HG03066 (cell line): Measurements from ENCODE around the gene MROH2A.

Source experiments
- ATAC-seq: cut with Tn5 transposase; IDR thresholded peaks from one replicate; pipeline ENCODE4 v1.9.1; 2021; ENCODE audit warnings: low read depth; ENCODE audit not compliant: unreplicated experiment

Gene MROH2A

DNA sequence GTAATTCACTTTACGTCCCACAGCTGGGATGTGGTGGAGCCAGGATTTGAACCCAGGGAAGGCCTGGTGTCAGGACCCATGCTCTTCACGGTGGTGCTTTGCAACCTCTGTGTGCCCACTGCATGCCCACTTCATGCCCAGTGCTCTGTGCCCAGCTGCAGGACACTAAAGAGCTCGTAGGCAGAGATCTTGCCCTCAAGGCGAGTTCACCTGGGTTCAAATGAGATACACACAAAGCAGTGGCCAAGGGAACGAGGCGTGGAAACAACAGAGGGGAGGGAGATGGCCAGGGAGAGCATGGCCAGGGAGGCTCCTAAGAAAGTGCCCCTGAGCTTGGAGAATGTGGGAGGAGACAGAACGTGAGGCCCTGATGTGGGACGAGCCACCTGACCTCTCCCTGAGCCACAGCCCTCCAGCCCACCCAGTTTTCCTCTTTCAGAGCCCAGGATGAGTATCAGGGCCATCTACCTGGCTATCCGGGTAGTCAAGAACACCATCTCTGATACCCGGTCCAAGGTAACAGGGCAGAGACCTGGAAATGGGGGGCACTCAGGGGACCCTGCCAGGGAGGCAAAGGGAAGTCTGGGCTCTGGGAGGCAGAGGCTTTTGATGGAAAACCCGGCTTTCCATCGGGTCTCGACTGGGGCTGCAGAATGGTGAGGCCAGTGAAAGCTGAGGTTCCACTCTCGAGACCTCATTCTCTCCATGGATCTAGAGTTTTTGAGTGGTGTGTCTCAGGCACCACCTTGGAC lies 20.4 kb downstream of the MROH2A start:
- ATAC-seq: no peak

GRCh38 chr2:233799087-233799665 lies 21.0 kb downstream of the MROH2A start:
- ATAC-seq: no peak

- ATAC-seq: no peak
Measured at GRCh38 chr2:233799716-233800115, 21.6 kb downstream of the MROH2A start.

DNA sequence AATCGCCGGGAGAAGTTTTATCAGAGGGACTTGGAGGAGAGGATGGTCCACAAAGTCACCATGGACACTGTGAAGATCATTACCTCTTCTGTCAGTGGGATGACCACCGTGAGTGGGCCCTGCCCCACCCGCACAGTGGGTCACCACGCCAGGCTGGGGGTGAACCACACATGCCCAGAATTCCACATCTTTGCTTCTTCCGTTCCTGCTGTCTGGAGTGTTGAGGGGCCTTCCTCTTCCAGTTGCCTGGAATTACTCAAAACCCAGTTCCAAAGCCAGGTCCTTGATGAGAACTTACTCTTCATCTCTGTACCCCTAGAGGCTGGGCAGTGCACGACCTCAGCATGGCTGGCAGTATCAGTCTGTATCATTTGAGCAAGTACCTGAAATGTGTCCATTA lies 22.1 kb downstream of the MROH2A start:
- ATAC-seq: no peak

- no peak for ATAC-seq
Measured at GRCh38 chr2:233801357-233802131, 23.4 kb downstream of the MROH2A start.

GRCh38 chr2:233802132-233802815 lies 24.1 kb downstream of the MROH2A start:
- ATAC-seq: no peak

DNA sequence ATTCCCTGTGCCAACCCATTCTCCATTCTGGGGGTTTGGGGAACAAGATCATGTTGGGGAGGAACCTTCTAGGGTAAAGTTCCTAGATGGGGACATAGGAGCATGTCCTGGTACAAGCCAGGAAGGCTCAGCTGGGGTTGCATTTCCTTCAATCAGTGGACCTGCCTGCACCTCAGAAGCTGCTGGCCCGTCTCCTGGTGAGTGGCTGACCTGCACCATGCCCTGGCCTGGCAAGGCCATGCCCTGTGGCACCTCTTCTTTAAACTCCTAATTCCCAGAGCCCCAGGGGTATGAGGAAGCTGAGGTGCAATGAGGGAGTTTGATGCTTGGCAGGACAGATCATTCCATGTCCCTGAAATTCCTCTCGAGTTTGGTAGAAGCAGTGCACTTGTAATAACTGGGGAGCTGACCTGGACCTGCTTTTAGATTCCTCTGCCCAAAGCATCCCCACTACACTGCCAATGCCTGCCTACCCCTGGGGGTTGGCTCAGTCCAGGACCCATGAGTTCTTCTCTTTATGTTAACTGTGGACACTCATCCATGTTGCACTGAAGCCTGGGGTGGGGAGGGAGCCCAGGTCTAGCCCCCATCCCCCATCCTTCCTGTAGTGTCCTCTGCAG lies 25.3 kb downstream of the MROH2A start:
- no peak for ATAC-seq

- ATAC-seq: no peak
Measured at GRCh38 chr2:233803994-233804393, 25.9 kb downstream of the MROH2A start.

DNA sequence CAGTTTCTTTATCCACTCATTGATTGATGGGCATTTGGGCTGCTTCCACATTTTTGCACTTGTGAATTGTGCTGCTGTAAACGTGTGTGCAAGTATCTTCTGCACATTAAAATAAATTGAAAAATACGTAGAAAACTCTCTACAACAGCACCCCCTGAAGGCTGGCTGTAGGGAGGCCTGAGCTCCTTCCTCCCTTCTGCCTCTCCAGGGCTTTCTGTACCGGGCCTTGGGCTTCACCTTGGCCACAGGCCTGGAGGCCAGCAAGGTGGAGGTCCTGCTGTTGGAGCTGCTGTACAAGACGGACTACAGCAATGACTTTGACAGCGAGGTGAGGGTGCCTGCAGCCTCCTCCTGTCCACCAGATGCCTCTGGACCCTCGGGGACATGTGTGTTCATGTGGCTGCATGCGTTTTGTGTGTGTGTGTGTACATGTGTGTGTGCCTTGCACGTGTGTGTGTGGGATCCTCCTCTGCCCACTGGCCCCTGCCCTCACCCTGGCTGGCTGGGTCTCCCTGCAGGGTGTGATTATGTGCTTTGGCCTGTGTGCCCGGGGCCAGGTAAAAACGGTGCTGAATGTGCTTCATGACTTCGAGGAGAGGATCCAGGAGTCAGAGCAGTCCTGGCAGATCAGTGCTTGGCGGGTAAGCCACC lies 29.2 kb downstream of the MROH2A start:
- ATAC-seq: no peak

GRCh38 chr2:233807966-233808935 lies 30.1 kb downstream of the MROH2A start:
- no peak for ATAC-seq

DNA sequence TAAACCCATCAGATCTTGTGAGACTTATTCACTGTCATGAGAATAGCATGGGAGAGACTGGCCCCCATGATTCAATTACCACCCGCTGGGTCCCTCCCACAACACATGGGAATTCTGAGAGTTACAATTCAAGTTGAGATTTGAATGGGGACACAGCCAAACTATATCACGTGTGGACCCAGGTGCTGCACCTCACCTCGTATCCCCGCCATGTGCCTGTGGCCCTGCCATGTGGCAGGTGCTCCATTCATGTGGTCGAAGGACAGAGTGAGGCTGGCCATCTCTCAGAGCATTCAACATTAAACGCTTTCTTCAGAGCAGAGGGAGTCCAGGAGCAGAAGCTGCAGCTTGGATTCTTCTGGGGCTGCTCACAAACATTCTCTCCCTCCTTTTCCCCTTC lies 32.3 kb downstream of the MROH2A start:
- no peak for ATAC-seq

DNA sequence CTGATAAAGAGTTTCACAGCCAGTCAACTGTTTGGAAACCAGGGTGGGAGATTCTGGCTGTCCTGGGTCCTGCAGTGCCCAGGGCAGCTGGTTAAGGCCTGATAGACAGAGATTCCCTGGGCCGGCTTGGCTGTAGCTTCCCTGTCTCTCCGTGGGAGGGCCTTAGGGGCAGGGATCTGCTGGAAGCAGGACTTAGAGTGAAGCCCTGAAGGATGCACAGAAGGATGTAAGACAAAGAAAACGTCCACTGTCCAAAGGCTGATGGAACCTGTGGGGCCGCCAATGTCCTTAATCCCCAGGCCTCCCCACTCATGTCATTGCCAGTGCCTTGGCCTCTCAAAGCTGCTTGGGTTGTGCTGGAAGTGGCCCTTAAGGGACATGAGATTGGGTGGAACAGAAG lies 33.0 kb downstream of the MROH2A start:
- ATAC-seq: no peak

GRCh38 chr2:233811732-233812131 lies 33.6 kb downstream of the MROH2A start:
- ATAC-seq: no peak

GRCh38 chr2:233813236-233814055 lies 35.3 kb downstream of the MROH2A start:
- no peak for ATAC-seq

GRCh38 chr2:233814056-233814835 lies 36.1 kb downstream of the MROH2A start:
- no peak for ATAC-seq

DNA sequence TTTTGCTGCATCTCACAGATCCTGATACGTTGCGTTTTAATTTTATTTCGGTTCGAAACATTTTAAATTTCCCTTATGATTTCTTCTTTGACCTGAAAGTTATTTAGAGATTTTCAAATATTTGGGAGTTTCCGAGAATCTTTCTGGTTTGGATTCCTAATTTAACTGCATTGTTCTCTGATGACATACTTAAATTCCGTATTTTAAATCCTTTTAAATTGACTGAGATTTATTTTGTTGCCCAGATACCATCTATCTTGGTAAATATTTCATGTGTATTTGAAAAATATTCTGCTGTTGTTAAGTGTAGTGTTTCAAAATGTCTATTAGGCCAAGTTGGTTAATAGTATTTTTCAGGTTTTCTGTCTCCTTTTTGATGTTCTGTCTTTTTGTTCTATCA lies 37.7 kb downstream of the MROH2A start:
- ATAC-seq: no peak

DNA sequence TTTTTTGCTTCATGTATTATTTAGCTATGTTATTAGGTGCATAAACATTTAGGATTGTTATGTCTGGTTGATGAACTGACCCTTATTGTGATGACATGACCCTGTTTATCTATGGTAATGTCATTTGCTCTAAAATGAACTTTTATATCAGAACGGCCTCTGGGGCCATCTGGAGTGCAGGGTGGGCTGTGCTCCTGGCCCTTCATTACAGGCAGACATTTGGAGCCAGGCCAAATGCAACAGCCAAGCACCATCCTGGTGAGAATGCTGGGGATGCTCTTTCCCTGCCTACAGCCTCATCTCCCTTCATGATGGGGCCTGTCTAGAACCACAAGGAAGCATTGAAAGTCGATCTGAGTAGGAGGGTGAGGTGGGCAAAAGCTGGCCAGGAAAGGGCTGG lies 38.2 kb downstream of the MROH2A start:
- no peak for ATAC-seq
